ENCODE results near the gene SLITRK6. TPM values are rescaled to one million over a fixed set of nuclear protein-coding genes. Genes with fewer than 3 reads are reported as not detected.

SLITRK6 gene
- polyA plus RNA-seq, 1 donor from 2014 or later = 28.6 TPM

GRCh38 chr13:85772367-85772766, 26.9 kb downstream of the SLITRK6 start:
- H3K9me3 ChIP-seq (ENCODE audit: low read length) = no peaks in the 10 kb centered on the region
- H3K9ac ChIP-seq (ENCODE audit: low read length) = no peak overlapping the region
- H3K27ac ChIP-seq (ENCODE audit: low read length) = no peak overlapping the region
- H3K36me3 ChIP-seq (ENCODE audit: insufficient read depth, low read length) = no peaks in the 10 kb centered on the region
- H4K20me1 ChIP-seq (ENCODE audit: insufficient read depth) = no peaks in the 10 kb centered on the region
- no peaks in the 10 kb centered on the region for H3K9me2 ChIP-seq (ENCODE audit: insufficient read depth, low read length)
- TF ChIP-seq MXI1 (conservative IDR thresholded peaks at IDR 0.05; ENCODE audit: poor library complexity, severe bottlenecking) (no peak), TAF1 (IDR thresholded peaks at IDR 0.05; ENCODE audit: low read depth) (no peak), SMC3 (conservative IDR thresholded peaks at IDR 0.05; ENCODE audit: poor library complexity) (no peak), REST (IDR thresholded peaks at IDR 0.05; ENCODE audit: borderline replicate concordance) (no peak), RAD21 (conservative IDR thresholded peaks at IDR 0.05) (no peak), POLR2AphosphoS5 (IDR thresholded peaks at IDR 0.05) (no peak), EP300 (conservative IDR thresholded peaks at IDR 0.05; ENCODE audit: poor library complexity, severe bottlenecking) (no peak), EZH2 (IDR thresholded peaks at IDR 0.05; ENCODE audit: borderline replicate concordance, insufficient read depth, low read length, poor library complexity, severe bottlenecking) (no peak)
- TF ChIP-seq, protein P1, sequence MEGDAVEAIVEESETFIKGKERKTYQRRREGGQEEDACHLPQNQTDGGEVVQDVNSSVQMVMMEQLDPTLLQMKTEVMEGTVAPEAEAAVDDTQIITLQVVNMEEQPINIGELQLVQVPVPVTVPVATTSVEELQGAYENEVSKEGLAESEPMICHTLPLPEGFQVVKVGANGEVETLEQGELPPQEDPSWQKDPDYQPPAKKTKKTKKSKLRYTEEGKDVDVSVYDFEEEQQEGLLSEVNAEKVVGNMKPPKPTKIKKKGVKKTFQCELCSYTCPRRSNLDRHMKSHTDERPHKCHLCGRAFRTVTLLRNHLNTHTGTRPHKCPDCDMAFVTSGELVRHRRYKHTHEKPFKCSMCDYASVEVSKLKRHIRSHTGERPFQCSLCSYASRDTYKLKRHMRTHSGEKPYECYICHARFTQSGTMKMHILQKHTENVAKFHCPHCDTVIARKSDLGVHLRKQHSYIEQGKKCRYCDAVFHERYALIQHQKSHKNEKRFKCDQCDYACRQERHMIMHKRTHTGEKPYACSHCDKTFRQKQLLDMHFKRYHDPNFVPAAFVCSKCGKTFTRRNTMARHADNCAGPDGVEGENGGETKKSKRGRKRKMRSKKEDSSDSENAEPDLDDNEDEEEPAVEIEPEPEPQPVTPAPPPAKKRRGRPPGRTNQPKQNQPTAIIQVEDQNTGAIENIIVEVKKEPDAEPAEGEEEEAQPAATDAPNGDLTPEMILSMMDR (IDR thresholded peaks at IDR 0.05; ENCODE audit: poor library complexity, severe bottlenecking) = no peak
- H3K79me2 ChIP-seq (replicated peaks; ENCODE audit: insufficient read depth, low read length) = no peaks in the 10 kb centered on the region
- H2AFZ ChIP-seq (ENCODE audit: low read depth, low read length) = no peak overlapping the region
- no peaks in the 10 kb centered on the region for H3F3A ChIP-seq (ENCODE audit: insufficient read depth, low read length, poor library complexity, severe bottlenecking)
- no peak overlapping the region for H3K4me2 ChIP-seq (ENCODE audit: low read length)
- H3K4me3 ChIP-seq (ENCODE audit: low read length) = no peak overlapping the region
- H3K27me3 ChIP-seq (ENCODE audit: insufficient read depth, low read depth, low read length) = no peaks in the 10 kb centered on the region

DNA sequence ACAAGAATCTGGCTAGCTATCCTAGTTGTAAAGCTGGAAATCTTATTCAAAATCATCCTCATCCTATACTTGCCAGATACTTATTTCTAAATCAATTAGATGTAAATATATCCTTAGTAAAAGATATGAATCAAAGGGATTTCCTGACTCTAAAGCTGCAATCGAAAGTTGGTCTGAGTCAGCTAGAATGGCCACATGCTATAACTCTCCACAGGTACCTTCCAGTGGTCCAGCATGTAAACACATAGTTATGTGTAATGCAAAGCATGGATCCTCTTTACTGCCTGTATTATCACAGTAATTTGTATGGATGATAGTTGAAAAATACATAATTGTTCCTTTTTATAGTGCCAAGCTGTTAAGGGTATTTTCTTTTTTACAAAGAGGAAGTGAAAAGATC, 27.4 kb downstream of the SLITRK6 start:
- no peaks in the 10 kb centered on the region for H3F3A ChIP-seq (ENCODE audit: insufficient read depth, low read length, poor library complexity, severe bottlenecking)
- TF ChIP-seq MXI1 (conservative IDR thresholded peaks at IDR 0.05; ENCODE audit: poor library complexity, severe bottlenecking) = no peak
- TF ChIP-seq SMC3 (conservative IDR thresholded peaks at IDR 0.05; ENCODE audit: poor library complexity) = no peak
- no peak for TF ChIP-seq POLR2AphosphoS5 (IDR thresholded peaks at IDR 0.05)
- TF ChIP-seq RAD21 (conservative IDR thresholded peaks at IDR 0.05) = no peak
- TF ChIP-seq, protein P1 (IDR thresholded peaks at IDR 0.05; ENCODE audit: poor library complexity, severe bottlenecking) = no peak
- TF ChIP-seq EZH2 (IDR thresholded peaks at IDR 0.05; ENCODE audit: borderline replicate concordance, insufficient read depth, low read length, poor library complexity, severe bottlenecking) = no peak
- TF ChIP-seq REST (IDR thresholded peaks at IDR 0.05; ENCODE audit: borderline replicate concordance) = no peak
- TF ChIP-seq EP300 (conservative IDR thresholded peaks at IDR 0.05; ENCODE audit: poor library complexity, severe bottlenecking) = no peak
- TF ChIP-seq TAF1 (IDR thresholded peaks at IDR 0.05; ENCODE audit: low read depth) = no peak
- no peaks in the 10 kb centered on the region for H3K36me3 ChIP-seq (ENCODE audit: insufficient read depth, low read length)
- H3K9me3 ChIP-seq (ENCODE audit: low read length) = no peaks in the 10 kb centered on the region
- H3K27me3 ChIP-seq (ENCODE audit: insufficient read depth, low read depth, low read length) = no peaks in the 10 kb centered on the region
- H3K4me3 ChIP-seq (ENCODE audit: low read length) = no peak overlapping the region
- H3K4me2 ChIP-seq (ENCODE audit: low read length) = no peak overlapping the region
- H2AFZ ChIP-seq (ENCODE audit: low read depth, low read length) = no peak overlapping the region
- H3K9ac ChIP-seq (ENCODE audit: low read length) = no peak overlapping the region
- H3K9me2 ChIP-seq (ENCODE audit: insufficient read depth, low read length) = no peaks in the 10 kb centered on the region
- H3K79me2 ChIP-seq (replicated peaks; ENCODE audit: insufficient read depth, low read length) = no peaks in the 10 kb centered on the region
- H3K27ac ChIP-seq (ENCODE audit: low read length) = peak overlapping the region; percentile 6
- H4K20me1 ChIP-seq (ENCODE audit: insufficient read depth) = no peaks in the 10 kb centered on the region

Measured in neural cell (in vitro differentiated cells).